Adipose tissue (tissue), 3 donors: Measurements from ENCODE around the gene SP6. TPM values are rescaled to one million over a fixed set of nuclear protein-coding genes. Genes with fewer than 3 reads are reported as not detected.

Experiments
- H3K27ac ChIP-seq: one replicate; pipeline ENCODE4 v1.5.1; 2013; ENCODE audit warnings: low read depth, low read length
- WGBS, 3 donors: extraction: QIAGEN DNeasy Blood & Tissue Kit; methylation state at CpG; one replicate each; pipeline ENCODE4 v1.1.7; 2013; 5-methylcytosine and 5-hydroxymethylcytosine counted together
- polyA plus RNA-seq, 3 donors: library from polyadenylated mRNA; stranded (reverse); fragments of 200-250 nt; gene quantifications; one replicate each; pipeline ENCODE4 v1.2.3, GENCODE V29; 2013
- donor health status: healthy with polysubstance abuse.
- donor health status: Bipolar disorder and iron deficiency.
- donor health status: healthy.

SP6 gene
- polyA plus RNA-seq, 3 donors, result 0.45 to 0.56 (median 0.49) TPM

GRCh38 chr17:47806026-47806912 is 44.7 kb downstream of the SP6 start:
- no peak overlapping the region for H3K27ac ChIP-seq
- WGBS, 3 donors, result 86 to 91% (median 90%) methylated on average over 16 of the region's 16 CpGs

GRCh38 chr17:47804461-47804860 is 46.5 kb downstream of the SP6 start:
- WGBS, 3 donors, result 57 to 69% (median 61%) methylated on average over 3 of the region's 3 CpGs
- H3K27ac ChIP-seq, result no peak overlapping the region

- WGBS, 3 donors, result 74 to 83% (median 75%) methylated on average over 6 of the region's 6 CpGs
- H3K27ac ChIP-seq, result no peak overlapping the region
Measured at GRCh38 chr17:47803751-47804150, 47.2 kb downstream of the SP6 start.

- 53 to 71% (median 62%) methylated on average over 5 of the region's 5 CpGs for WGBS, 3 donors
- H3K27ac ChIP-seq, result no peak overlapping the region
Measured at GRCh38 chr17:47803201-47803600, 47.8 kb downstream of the SP6 start.

- no peak overlapping the region for H3K27ac ChIP-seq
- 29 to 37% (median 34%) methylated on average over 9 of the region's 9 CpGs for WGBS, 3 donors
Measured at GRCh38 chr17:47802341-47803022, 48.5 kb downstream of the SP6 start.

- H3K27ac ChIP-seq, result no peak overlapping the region
- 45 to 62% (median 48%) methylated on average over 6 of the region's 6 CpGs for WGBS, 3 donors
Measured at GRCh38 chr17:47801906-47802305, 49.1 kb downstream of the SP6 start.

- WGBS, 3 donors, result 86 to 92% (median 88%) methylated on average over 4 of the region's 4 CpGs
- H3K27ac ChIP-seq, result no peak overlapping the region
Measured at GRCh38 chr17:47801176-47801765, 49.7 kb downstream of the SP6 start.

- 80 to 86% (median 85%) methylated on average over 12 of the region's 12 CpGs for WGBS, 3 donors
- no peak overlapping the region for H3K27ac ChIP-seq
Measured at GRCh38 chr17:47800686-47801085, 50.3 kb downstream of the SP6 start.

- no peak overlapping the region for H3K27ac ChIP-seq
- 50 to 62% (median 60%) methylated on average over 2 of the region's 2 CpGs for WGBS, 3 donors
Measured at GRCh38 chr17:47797797-47798196, 53.2 kb downstream of the SP6 start.

Other genes with a start within 250 kb of the SP6 start
- 10 to 100 TPM; 40.6 to 99.5 (median 77.0) TPM for gene KPNB1, start 201.2 kb downstream of the SP6 start, polyA plus RNA-seq
- gene TBKBP1, start 157.0 kb downstream of the SP6 start, polyA plus RNA-seq, result 10 to 100 TPM in 2 of 3 donors, 1 to 10 TPM in 1; 5.9 to 21.5 (median 14.2) TPM
- under 1 TPM; 0.03 to 0.90 (median 0.31) TPM for gene TBX21, start 117.9 kb downstream of the SP6 start, polyA plus RNA-seq
- gene OSBPL7, start 29.4 kb downstream of the SP6 start, polyA plus RNA-seq, result 10 to 100 TPM in 1 of 3 donors, 1 to 10 TPM in 2; 5.3 to 11.0 (median 5.6) TPM
- gene MRPL10, start 19.6 kb downstream of the SP6 start, polyA plus RNA-seq, result 10 to 100 TPM; 42.3 to 52.0 (median 44.2) TPM
- under 1 TPM; 0.39 to 0.90 (median 0.49) TPM for gene LRRC46, start 19.5 kb downstream of the SP6 start, polyA plus RNA-seq
- 100 to 1,000 TPM in 1 of 3 donors, 10 to 100 TPM in 2; 37.9 to 181 (median 89.5) TPM for gene SCRN2, start 9.9 kb downstream of the SP6 start, polyA plus RNA-seq
- 10 to 100 TPM in 1 of 3 donors, 1 to 10 TPM in 2; 7.2 to 15.7 (median 9.2) TPM for gene SP2, start 45.1 kb upstream of the SP6 start, polyA plus RNA-seq
- gene PNPO, start 90.4 kb upstream of the SP6 start, polyA plus RNA-seq, result 1 to 10 TPM; 6.2 to 9.6 (median 9.2) TPM
- gene PRR15L, start 106.7 kb upstream of the SP6 start, polyA plus RNA-seq, result 10 to 100 TPM in 1 of 3 donors, 1 to 10 TPM in 2; 1.0 to 80.7 (median 7.1) TPM
- 100 to 1,000 TPM; 119 to 176 (median 156) TPM for gene CDK5RAP3, start 120.0 kb upstream of the SP6 start, polyA plus RNA-seq
- 100 to 1,000 TPM in 1 of 3 donors, 10 to 100 TPM in 1, 1 to 10 TPM in 1; 6.8 to 115 (median 49.1) TPM for gene COPZ2, start 186.6 kb upstream of the SP6 start, polyA plus RNA-seq
- 100 to 1,000 TPM in 1 of 3 donors, 10 to 100 TPM in 2; 29.9 to 183 (median 91.0) TPM for gene NFE2L1, start 197.2 kb upstream of the SP6 start, polyA plus RNA-seq